ENCODE results near the gene IL17RD.

GRCh38 chr3:57163751-57164150, 1.4 kb downstream of the IL17RD start:
- no peak for TF ChIP-seq CTCF (conservative IDR thresholded peaks at IDR 0.05; ENCODE audit: low read depth, low read length)
- TF ChIP-seq EZH2 (IDR thresholded peaks at IDR 0.05; ENCODE audit: borderline replicate concordance, low read depth, low read length, poor library complexity, severe bottlenecking): no peak
